ENCODE measurements around the gene KIF16B.

- TF ChIP-seq EP300 (IDR thresholded peaks at IDR 0.05) (no peak), CTCF (IDR thresholded peaks at IDR 0.05) (no peak), POLR2A (IDR thresholded peaks at IDR 0.05) (no peak)
These were observed 210.6 kb downstream of the KIF16B start for GRCh38 chr20:16362642-16363041.
